Activated B cell treated with CpG ODN at 0.5 μM for 24 hours (primary cell): ENCODE measurements around the gene ADAM19. TPM values are rescaled to one million over a fixed set of nuclear protein-coding genes. Genes with fewer than 3 reads are reported as not detected.

ENCODE experiments used
- ATAC-seq: fragments of 200-7000 bp; cut with Tn5 transposase; one replicate; pipeline ENCODE4 v1.10.0; 2021; ENCODE audit warnings: low read depth, mild to moderate bottlenecking, moderate library complexity
- CTCF ChIA-PET: fragments of 350-600 bp; sonication (Branson Sonifier 250); formaldehyde crosslinking; loops from one replicate; lab custom pipeline; 2021; ENCODE audit warnings: antibody characterized with exemption; lab: Charles Lee
- POLR2A ChIA-PET: fragments of 350-600 bp; sonication (Branson Sonifier 250); formaldehyde crosslinking; loops from one replicate; lab custom pipeline; 2021; ENCODE audit warnings: antibody characterized with exemption; lab: Charles Lee
- DNase-seq: peaks from one replicate; pipeline ENCODE4 v3.0.0; 2022
- H3K27ac Mint-ChIP-seq: one replicate; pipeline ENCODE4 v1.8.0; 2020; ENCODE audit warnings: mixed read lengths
- H3K27me3 Mint-ChIP-seq: one replicate; pipeline ENCODE4 v1.8.0; 2021; ENCODE audit warnings: mixed read lengths
- H3K36me3 Mint-ChIP-seq: one replicate; pipeline ENCODE4 v1.8.0; 2021; ENCODE audit warnings: low read depth, mixed read lengths
- H3K4me1 Mint-ChIP-seq: one replicate; pipeline ENCODE4 v1.8.0; 2021; ENCODE audit warnings: mixed read lengths
- H3K4me3 Mint-ChIP-seq: one replicate; pipeline ENCODE4 v1.8.0; 2020; ENCODE audit warnings: mild to moderate bottlenecking, mixed read lengths
- H3K9me3 Mint-ChIP-seq: one replicate; pipeline ENCODE4 v1.8.0; 2020; ENCODE audit warnings: mixed read lengths
- CTCF ChIP-seq: fragments of 200-600 bp; IDR thresholded peaks from one replicate; pipeline ENCODE4 v1.8.0; 2022; ENCODE audit warnings: antibody characterized with exemption, mild to moderate bottlenecking
- intact Hi-C: fragments of 100-400 bp; cut with micrococcal nuclease; formaldehyde crosslinking; loops from one replicate; pipeline ENCODE4 v1.15.1; 2024
- total RNA-seq: library from RNA; stranded (reverse); gene quantifications from 2 replicates; pipeline ENCODE4 v1.2.3, GENCODE V29; 2022

Gene ADAM19
- total RNA-seq, 1 donor from 2014 or later, result 136 TPM

- POLR2A ChIA-PET, result interaction anchor here (0.9 to 3.9 kb wide), 7 partner anchors 10 to 222 kb away, joined by 3 to 21 read pairs (median 5); partner anchors contain the start of gene THG1L
- Mint-ChIP-seq H3K9me3 (no peaks in the 10 kb centered on the region), H3K36me3 (peaks cover 92% of the 10 kb centered on the region), H3K4me1 (peaks cover 85% of the 10 kb centered on the region), H3K27ac (peak overlapping the region; percentile 93), H3K4me3 (no peak overlapping the region), H3K27me3 (no peaks in the 10 kb centered on the region)
- TF ChIP-seq CTCF, result no peak
- no peak for DNase-seq
- intact Hi-C loops, result loop anchor here (2.0 kb wide), 1 partner anchor 225 kb away; no protein-coding TSS in a partner anchor
- CTCF ChIA-PET, result interaction anchor here (0.8 to 1.3 kb wide), 3 partner anchors 10 to 78 kb away, joined by 4 to 5 read pairs (median 4); no protein-coding TSS in a partner anchor
- ATAC-seq, result no peak
These were observed 66.0 kb downstream of the ADAM19 start for GRCh38 chr5:157509587-157509986.

GRCh38 chr5:157509093-157509492 is 66.5 kb downstream of the ADAM19 start:
- ChIA-PET CTCF (interaction anchor here (0.8 to 1.3 kb wide), 3 partner anchors 10 to 77 kb away, joined by 4 to 5 read pairs (median 4); no protein-coding TSS in a partner anchor), POLR2A (interaction anchor here (1.1 to 3.9 kb wide), 6 partner anchors 9 to 222 kb away, joined by 3 to 21 read pairs (median 5); partner anchors contain the start of gene THG1L)
- TF ChIP-seq CTCF, result no peak
- Mint-ChIP-seq H3K4me3 (no peak overlapping the region), H3K27ac (peak overlapping the region; percentile 93), H3K4me1 (peaks cover 90% of the 10 kb centered on the region), H3K9me3 (no peaks in the 10 kb centered on the region), H3K27me3 (no peaks in the 10 kb centered on the region), H3K36me3 (peaks cover 93% of the 10 kb centered on the region)
- intact Hi-C loops, result loop anchor here (2.0 kb wide), 1 partner anchor 226 kb away; no protein-coding TSS in a partner anchor
- no peak for ATAC-seq
- DNase-seq, result no peak

GRCh38 chr5:157506981-157507780 is 68.4 kb downstream of the ADAM19 start:
- no peak for TF ChIP-seq CTCF
- H3K27me3 Mint-ChIP-seq, result no peaks in the 10 kb centered on the region
- H3K36me3 Mint-ChIP-seq, result peaks cover 92% of the 10 kb centered on the region
- H3K4me3 Mint-ChIP-seq, result no peak overlapping the region
- intact Hi-C loops, result loop anchor here (1.0 kb wide), 1 partner anchor 47 kb away; the partner anchor contains the start of gene NIPAL4
- no peaks in the 10 kb centered on the region for H3K9me3 Mint-ChIP-seq
- ATAC-seq (no peak), DNase-seq (no peak)
- H3K4me1 Mint-ChIP-seq, result peaks cover 96% of the 10 kb centered on the region
- H3K27ac Mint-ChIP-seq, result peak overlapping the region; percentile 93
- CTCF ChIA-PET, result interaction anchor here (1.0 kb wide), 1 partner anchor 74 kb away, joined by 3 read pairs; no protein-coding TSS in a partner anchor
- POLR2A ChIA-PET, result interaction anchor here (0.6 to 3.9 kb wide), 6 partner anchors 9 to 88 kb away, joined by 3 to 21 read pairs (median 4); no protein-coding TSS in a partner anchor

- intact Hi-C loops, result loop anchor here (1.0 kb wide), 1 partner anchor 46 kb away; the partner anchor contains the start of gene NIPAL4
- Mint-ChIP-seq H3K27me3 (no peaks in the 10 kb centered on the region), H3K4me3 (no peak overlapping the region), H3K36me3 (peaks cover 92% of the 10 kb centered on the region), H3K4me1 (peaks cover 97% of the 10 kb centered on the region), H3K27ac (peak overlapping the region; percentile 93), H3K9me3 (no peaks in the 10 kb centered on the region)
- ATAC-seq (no peak), DNase-seq (no peak)
- POLR2A ChIA-PET, result interaction anchor here (0.6 to 3.8 kb wide), 6 partner anchors 10 to 85 kb away, joined by 3 to 28 read pairs (median 8); no protein-coding TSS in a partner anchor
- CTCF ChIA-PET, result no interaction called here
- TF ChIP-seq CTCF, result no peak
These were observed 69.4 kb downstream of the ADAM19 start for GRCh38 chr5:157506066-157506590.
